Dermis blood vessel endothelial cell (primary cell): ENCODE data around the gene ADD2. TPM values are rescaled to one million over a fixed set of nuclear protein-coding genes. Genes with fewer than 3 reads are reported as not detected.

ENCODE experiments used
- DNase-seq: peaks from one replicate; pipeline ENCODE4 v3.0.0; 2010
- total RNA-seq: library from RNA; depleted of rRNA; stranded (reverse); fragments of >200 nt; gene quantifications from 2 replicates; pipeline ENCODE4 v1.2.3, GENCODE V29; 2014

ADD2 gene
- total RNA-seq, 1 donor from 2014 or later = 4.6 TPM

DNA sequence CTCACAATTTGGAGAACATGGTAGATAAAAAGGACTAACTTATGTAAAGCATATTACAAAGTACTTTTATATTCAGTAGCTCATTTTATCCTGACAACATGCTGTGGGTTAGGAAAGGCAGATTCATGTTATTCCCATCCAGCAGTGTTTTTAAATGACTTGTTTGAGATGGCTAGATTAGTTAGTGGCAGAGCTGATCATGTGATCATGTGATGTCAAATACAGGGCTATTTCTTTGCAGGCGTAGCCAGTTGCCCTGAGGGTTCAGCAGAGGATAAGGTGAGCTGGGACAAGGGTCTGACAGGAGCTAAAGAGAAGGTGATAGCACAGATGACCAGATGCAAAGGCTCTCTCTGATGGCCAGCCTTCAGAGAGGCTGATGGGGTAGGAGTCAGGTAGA lies 97.8 kb downstream of the ADD2 start:
- DNase-seq = no peak

DNA sequence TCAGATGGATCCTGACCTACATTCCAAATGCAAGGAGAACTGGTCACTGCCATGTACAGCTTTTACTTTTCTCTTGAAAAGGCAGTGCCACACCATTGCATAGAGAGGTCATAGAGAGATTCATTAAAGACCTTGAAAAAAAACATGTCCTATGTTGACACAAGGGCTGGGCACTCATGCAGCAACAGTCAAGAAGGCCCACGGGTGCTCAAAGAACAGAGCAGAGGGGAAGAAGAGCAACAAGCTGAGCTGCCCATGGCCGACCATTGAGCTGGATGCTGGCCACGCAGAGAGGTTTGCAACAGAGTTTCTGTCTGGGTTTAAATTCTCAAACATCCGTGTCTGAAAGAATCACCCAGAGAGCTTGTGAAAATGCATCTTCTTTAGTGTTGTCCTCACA lies 99.1 kb downstream of the ADD2 start:
- DNase-seq = no peak

DNA sequence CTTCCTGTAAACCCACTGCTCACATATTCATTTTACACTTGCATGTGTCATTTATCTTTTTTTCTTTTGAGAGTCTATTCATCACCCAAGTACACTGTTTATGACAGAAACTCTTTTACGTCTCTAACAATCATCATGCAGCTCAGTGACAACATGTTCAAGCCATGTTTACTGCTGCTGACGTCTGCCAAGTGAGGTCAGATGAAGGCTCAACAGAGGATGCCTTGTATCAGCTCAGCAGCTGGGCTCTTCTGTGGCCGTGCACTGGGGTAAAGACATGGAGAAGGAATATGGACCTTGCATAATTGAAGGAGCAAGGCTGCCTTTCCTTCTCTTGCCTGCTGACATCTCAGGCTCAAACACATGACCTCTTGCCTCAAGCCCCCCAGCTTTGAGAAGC lies 99.6 kb downstream of the ADD2 start:
- DNase-seq = no peak

DNA sequence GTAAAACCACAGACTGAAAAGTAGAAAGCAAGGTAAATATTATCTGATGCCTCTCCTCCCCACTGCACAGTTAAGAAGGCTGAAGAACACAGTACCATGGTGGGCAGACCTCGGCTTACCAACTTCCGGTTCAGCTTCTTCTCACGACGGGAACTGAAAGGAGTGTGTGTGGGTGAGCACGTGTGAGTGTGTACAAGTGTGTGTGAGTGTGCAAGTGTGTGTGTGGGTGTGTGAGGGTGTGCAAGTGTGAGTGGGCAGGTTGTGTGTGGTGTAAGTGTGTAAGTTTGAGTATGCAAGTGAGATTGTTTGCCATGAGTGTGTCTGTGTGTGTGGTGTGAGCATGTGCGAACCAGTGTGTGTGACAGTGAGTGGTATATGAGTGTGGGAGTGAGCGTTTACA lies 103.5 kb downstream of the ADD2 start:
- no peak for DNase-seq

- no peak for DNase-seq
These were observed 104.6 kb downstream of the ADD2 start for GRCh38 chr2:70663411-70663810.

DNA sequence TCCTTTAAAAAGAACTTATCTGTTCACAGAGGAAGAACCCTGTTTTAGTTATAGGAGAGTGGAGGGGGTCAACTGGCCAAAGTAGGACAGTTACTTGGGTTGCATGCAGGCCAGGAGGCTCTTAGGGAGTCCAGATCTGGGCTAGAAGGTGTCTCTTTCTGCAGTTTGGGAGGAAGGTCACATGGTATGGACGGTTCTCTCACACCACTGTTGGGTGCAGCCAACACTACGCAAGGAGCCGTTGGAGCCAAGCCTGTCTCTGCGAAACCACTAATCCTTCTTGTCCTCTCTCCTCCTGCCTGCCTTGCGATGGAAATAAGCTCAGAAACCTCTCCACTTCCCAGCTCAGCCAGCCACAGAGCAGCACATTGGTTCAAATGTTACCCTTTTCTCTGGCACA lies 108.4 kb downstream of the ADD2 start:
- DNase-seq = no peak

- DNase-seq = no peak
These were observed 109.5 kb downstream of the ADD2 start for GRCh38 chr2:70658476-70658875.

GRCh38 chr2:70657246-70657645 lies 110.8 kb downstream of the ADD2 start:
- no peak for DNase-seq

DNA sequence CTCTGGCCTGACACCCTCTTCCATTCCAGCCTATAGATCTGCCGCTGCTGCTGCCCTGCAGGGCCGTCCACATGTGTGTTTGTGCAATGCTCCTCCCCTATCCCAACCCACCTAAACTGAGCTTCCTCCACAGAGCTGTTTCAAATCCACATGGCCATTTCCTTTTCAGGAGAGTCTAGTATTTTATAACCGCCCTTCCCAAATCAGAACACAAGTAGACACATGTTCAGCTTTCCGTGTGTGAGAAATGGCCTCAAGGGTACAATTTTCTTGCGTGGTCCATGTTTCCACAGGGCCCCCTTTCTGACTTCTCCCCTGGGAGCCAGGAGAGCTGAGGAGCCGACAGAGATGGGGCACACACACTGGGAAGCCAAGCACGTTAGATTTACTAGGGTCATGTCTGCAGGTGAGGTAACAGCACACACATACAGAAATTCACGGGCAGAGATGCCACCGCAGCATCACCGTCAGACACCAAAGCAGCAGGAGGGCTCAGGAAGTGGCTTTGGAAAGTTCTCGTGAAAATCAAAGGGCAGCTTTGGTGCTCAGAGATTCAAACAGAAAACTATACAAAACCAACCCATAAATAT lies 111.5 kb downstream of the ADD2 start:
- DNase-seq = no peak

GRCh38 chr2:70655786-70656185 lies 112.2 kb downstream of the ADD2 start:
- no peak for DNase-seq

DNA sequence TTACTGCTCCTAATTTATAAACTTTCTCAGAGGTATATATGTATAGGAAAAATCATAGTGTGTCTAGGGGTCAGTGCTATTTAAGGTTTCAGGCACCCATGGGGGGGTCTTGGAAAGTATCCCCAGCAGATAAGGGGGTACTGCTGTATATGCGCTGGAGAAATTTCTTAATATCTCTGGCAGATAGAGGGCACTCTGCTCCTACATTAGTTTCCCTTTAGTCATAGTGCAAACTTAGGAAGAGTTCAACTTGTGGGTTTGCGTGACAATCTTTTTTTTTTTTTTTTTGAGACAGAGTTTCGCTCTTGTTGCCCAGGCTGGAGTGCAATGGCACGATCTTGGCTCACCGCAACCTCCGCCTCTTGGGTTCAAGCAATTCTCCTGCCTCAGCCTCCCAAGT lies 112.8 kb downstream of the ADD2 start:
- peak; percentile 42 for DNase-seq

DNA sequence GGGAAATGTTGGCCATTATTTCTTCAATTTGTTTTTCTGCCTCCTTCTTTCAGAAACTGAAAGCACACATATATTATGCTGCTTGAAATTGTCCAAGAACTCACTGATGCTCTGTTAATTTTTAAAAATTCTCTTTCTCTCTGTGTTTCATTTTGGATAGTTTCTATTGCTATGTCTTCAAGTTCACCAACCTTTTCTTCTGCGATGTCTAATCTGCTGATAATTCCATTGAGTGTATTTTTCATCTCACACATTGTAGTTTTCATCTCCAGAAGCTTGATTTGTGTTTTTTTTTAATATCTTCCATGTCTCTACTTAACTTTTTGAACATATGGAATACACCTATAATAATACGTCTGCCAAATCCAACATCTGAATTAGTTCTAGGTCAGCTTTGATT lies 116.3 kb downstream of the ADD2 start:
- DNase-seq = no peak

- DNase-seq = no peak
These were observed 117.0 kb downstream of the ADD2 start for GRCh38 chr2:70651014-70651413.

- DNase-seq = no peak
These were observed 119.0 kb downstream of the ADD2 start for GRCh38 chr2:70648961-70649360.

- DNase-seq = peak; percentile 80
These were observed 120.0 kb downstream of the ADD2 start for GRCh38 chr2:70647873-70648481.

DNA sequence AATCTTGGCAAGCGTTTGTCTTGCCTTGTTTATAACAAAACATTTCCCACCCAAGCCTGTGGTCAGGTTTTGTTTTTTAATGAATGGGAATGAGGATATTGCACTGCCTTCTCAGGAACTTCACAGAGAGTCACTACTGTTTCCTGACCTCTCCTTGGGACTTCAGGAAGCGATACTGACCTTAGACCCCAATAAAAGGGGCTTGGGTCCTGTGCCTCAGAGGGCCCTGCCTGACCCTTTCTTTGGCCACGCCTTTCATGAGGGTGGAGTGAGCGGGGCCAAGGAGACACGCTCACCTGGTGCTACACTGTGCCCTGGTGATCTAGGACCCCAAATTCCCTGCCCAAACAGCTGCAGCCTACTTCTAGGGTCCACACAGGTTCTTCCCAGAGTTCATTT lies 121.6 kb downstream of the ADD2 start:
- DNase-seq = no peak

- peak; percentile 26 for DNase-seq
These were observed 122.1 kb downstream of the ADD2 start for GRCh38 chr2:70645733-70646419.

DNA sequence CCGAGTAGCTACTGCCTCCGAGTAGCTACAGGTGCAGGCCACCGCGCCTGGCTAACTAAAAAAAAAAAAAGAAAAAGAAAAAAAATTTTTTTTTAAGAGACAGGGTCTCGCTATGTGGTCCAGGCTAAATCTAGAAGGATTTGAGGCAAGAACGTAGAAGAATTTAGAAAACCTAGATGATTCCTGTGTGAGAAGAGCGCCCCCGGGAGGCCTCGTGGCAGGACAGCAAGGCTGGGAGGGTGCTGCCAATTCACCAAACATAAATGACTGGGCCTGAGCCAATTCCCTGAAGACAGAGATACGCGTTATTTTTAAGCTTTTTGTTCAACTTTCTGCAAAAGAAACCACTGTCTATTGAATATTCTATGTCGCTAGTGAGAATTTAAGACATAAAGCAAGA lies 124.3 kb downstream of the ADD2 start:
- peak; percentile 37 for DNase-seq

DNA sequence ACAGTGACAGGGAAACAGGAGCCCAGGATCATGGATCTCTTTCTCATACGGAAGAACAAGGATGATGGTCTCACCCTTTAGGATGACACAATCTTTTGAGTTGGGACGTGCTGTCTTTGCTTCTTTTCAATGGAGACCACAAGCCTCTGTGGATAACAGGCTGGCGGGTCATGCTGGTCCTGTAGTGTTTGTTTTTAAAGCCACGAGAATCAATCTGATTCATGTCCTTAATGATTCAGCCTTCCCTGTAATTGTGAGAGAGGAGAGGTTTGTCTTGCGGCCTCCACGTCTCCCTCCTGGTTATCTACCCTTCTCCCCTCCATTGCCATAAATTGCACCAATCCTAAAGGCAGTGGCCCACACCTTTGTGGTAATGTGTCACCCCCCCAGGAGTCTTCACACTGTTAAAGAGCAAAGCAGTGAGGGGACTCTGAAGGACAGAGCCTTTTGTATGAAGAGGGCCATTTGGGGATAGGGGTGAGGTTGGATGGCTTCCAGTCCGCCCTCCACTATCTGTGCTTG lies 126.7 kb downstream of the ADD2 start:
- DNase-seq = no peak

DNA sequence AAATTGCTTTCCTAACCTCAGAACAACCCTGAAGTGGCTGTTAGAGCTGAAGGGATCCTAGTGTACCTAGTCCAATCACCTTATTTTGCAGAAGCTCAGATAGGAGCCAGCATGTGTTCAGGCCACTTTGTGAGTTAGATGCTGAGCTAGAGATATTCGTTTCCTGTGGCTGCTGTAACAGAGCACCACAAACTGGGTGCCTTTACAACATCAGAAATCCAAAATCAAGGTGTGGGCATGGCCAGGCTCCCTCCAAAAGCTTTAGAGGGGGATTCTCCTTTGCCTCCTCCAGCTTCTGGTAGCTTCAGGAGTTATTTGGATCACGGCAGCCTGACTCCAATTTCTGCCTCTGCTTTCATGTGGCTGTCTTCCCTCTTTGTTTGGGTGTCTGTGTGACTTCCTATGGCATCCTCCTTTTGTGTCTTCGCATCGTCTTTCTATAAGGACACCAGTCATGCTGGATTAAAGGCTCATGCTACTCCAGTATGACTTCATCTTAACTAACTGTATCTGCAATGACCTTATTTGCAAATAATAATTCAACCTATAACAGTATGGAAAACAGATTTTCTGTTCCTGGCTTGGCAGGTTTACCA lies 128.1 kb downstream of the ADD2 start:
- DNase-seq = no peak

GRCh38 chr2:70638561-70638960 lies 129.4 kb downstream of the ADD2 start:
- no peak for DNase-seq

GRCh38 chr2:70633508-70633907 lies 134.5 kb downstream of the ADD2 start:
- no peak for DNase-seq

DNA sequence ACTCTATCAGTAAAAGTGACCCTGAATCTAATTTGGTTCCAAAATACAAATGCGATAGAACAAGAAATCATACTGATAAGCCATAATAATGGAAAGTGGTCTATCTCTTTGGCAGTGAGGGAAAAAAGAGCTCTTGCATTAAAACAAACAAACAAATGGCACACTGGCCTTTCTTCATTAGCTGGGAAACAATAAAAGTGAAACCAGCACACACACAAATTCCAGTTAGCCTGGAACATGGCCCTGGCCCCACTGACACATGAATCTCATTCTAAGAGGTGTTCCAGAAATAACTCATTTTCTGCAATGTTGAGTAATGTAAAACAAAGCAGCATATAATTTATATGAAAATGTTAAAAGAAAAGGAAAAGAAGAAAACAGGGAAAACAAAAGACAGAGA lies 135.0 kb downstream of the ADD2 start:
- DNase-seq = no peak

- no peak for DNase-seq
These were observed 135.6 kb downstream of the ADD2 start for GRCh38 chr2:70632388-70632787.
